H1 (cell line): ENCODE results near the gene STAT2. TPM values are rescaled to one million over a fixed set of nuclear protein-coding genes. Genes with fewer than 3 reads are reported as not detected.

Source experiments
- CTCF ChIA-PET: fragments of 300-600 bp; sonication (Branson Sonifier 250); formaldehyde crosslinking; loops from one replicate; lab custom pipeline; 2021; ENCODE audit not compliant: partially characterized antibody; lab: Charles Lee
- POLR2A ChIA-PET: fragments of 300-600 bp; sonication (Branson Sonifier 250); formaldehyde crosslinking; loops from one replicate; lab custom pipeline; 2021; ENCODE audit warnings: inconsistent platforms; ENCODE audit not compliant: partially characterized antibody; lab: Charles Lee
- DNase-seq, 2 experiments: peaks; one replicate each; pipeline versions ENCODE4 v3.0.0 to v3.0.0-alpha.2; 2010 to 2022; ENCODE audit warnings: low spot score in 2 of 2, low read depth in 1 of 2, mixed read lengths in 1 of 2
- FAIRE-seq: peaks from 2 replicates; lab custom pipeline; 2011; peaks lifted over from hg19 to GRCh38; lab: Jason Lieb, UNC
- H2AFZ ChIP-seq: 2 replicates; pipeline ENCODE4 v1.8.1; 2012; ENCODE audit warnings: low read length, inconsistent platforms
- H2AK5ac ChIP-seq: 2 replicates; pipeline ENCODE4 v1.6.1; 2013; ENCODE audit warnings: low read depth, low read length
- H2BK120ac ChIP-seq: replicated peaks from 2 replicates; pipeline ENCODE3; 2013; ENCODE audit warnings: low read depth, low read length, inconsistent platforms
- H2BK12ac ChIP-seq: 2 replicates; pipeline ENCODE4 v1.6.1; 2013; ENCODE audit warnings: low read depth, low read length
- H2BK15ac ChIP-seq: 2 replicates; pipeline ENCODE4 v1.6.1; 2013; ENCODE audit warnings: low read length
- H2BK20ac ChIP-seq: 2 replicates; pipeline ENCODE4 v1.6.1; 2013; ENCODE audit warnings: low read length
- H2BK5ac ChIP-seq: 2 replicates; pipeline ENCODE4 v1.6.1; 2013; ENCODE audit warnings: low read depth, low read length
- H3K14ac ChIP-seq: 2 replicates; pipeline ENCODE4 v1.6.1; 2013; ENCODE audit warnings: inconsistent platforms; ENCODE audit not compliant: insufficient read length
- H3K18ac ChIP-seq: 2 replicates; pipeline ENCODE4 v1.6.1; 2013; ENCODE audit warnings: low read length; ENCODE audit errors: extremely low read depth
- H3K23ac ChIP-seq: 2 replicates; pipeline ENCODE4 v1.6.1; 2013; ENCODE audit warnings: inconsistent platforms; ENCODE audit not compliant: insufficient read length
- H3K23me2 ChIP-seq: 2 replicates; pipeline ENCODE4 v1.6.1; 2013; ENCODE audit warnings: low read depth, low read length
- H3K27ac ChIP-seq: 2 replicates; pipeline ENCODE4 v1.6.1; 2011; ENCODE audit warnings: low read depth, low read length, inconsistent platforms
- H3K27me3 ChIP-seq, 4 experiments: replicated peaks in 1 of 4; 1 replicate in 1 of 4; 2 replicates in 3 of 4; pipeline versions ENCODE4 v1.6.1 to v1.8.1; 2011 to 2013; ENCODE audit warnings: low read length in 3 of 4, mild to moderate bottlenecking in 3 of 4, inconsistent platforms in 2 of 4, mixed read lengths in 2 of 4, moderate library complexity in 1 of 4; ENCODE audit not compliant: control insufficient read depth in 3 of 4, insufficient read depth in 3 of 4; ENCODE audit errors: extremely low read depth in 1 of 4
- H3K36me3 ChIP-seq, 4 experiments: 2 replicates each; pipeline versions ENCODE4 v1.6.1 to v1.8.1; 2011 to 2013; ENCODE audit warnings: mild to moderate bottlenecking in 4 of 4, low read length in 3 of 4, moderate library complexity in 2 of 4, control low read depth in 1 of 4, inconsistent platforms in 1 of 4; ENCODE audit not compliant: insufficient read depth in 4 of 4, control insufficient read depth in 2 of 4
- H3K4ac ChIP-seq: replicated peaks from 2 replicates; pipeline ENCODE3; 2013; ENCODE audit warnings: low read length, low read depth, mixed read lengths, inconsistent platforms; ENCODE audit not compliant: insufficient read length
- H3K4me1 ChIP-seq, 4 experiments: replicated peaks in 1 of 4; 1 replicate in 1 of 4; 2 replicates in 3 of 4; pipeline versions ENCODE4 v1.6.1 to v1.8.1; 2011 to 2013; ENCODE audit warnings: low read length in 3 of 4, inconsistent platforms in 2 of 4, mixed read lengths in 1 of 4; ENCODE audit not compliant: insufficient read depth in 4 of 4, control insufficient read depth in 3 of 4
- H3K4me2 ChIP-seq, 2 experiments: 2 replicates each; pipeline versions ENCODE4 v1.6.1 to v1.8.1; 2011 to 2013; ENCODE audit warnings: low read depth in 2 of 2, low read length in 2 of 2, control low read depth in 1 of 2, inconsistent platforms in 1 of 2, mild to moderate bottlenecking in 1 of 2; ENCODE audit not compliant: insufficient read depth in 1 of 2
- H3K4me3 ChIP-seq, 4 experiments: fragments of 200-600, 300-600 bp in 1 of 4; sonication (generic), shearing (Covaris generic), sonication (Bioruptor Twin) in 1 of 4; 2 replicates each; pipeline versions ENCODE4 v1.5.1 to v1.8.1; 2011 to 2016; ENCODE audit warnings: low read length in 4 of 4, low read depth in 3 of 4, control low read depth in 2 of 4, inconsistent platforms in 2 of 4, mild to moderate bottlenecking in 2 of 4, mixed read lengths in 1 of 4, moderate library complexity in 1 of 4; ENCODE audit not compliant: insufficient read depth in 2 of 4; ENCODE audit errors: extremely low read depth in 1 of 4
- H3K56ac ChIP-seq: replicated peaks from 2 replicates; pipeline ENCODE3; 2013; ENCODE audit warnings: low read depth, mild to moderate bottlenecking, mixed read lengths, low read length, inconsistent platforms; ENCODE audit not compliant: insufficient read length
- H3K79me1 ChIP-seq: 2 replicates; pipeline ENCODE4 v1.6.1; 2013; ENCODE audit warnings: low read depth, low read length, control low read depth
- H3K79me2 ChIP-seq, 2 experiments: 2 replicates each; pipeline versions ENCODE4 v1.6.1 to v1.8.1; 2012 to 2013; ENCODE audit warnings: low read length in 2 of 2, mild to moderate bottlenecking in 2 of 2, inconsistent platforms in 1 of 2; ENCODE audit not compliant: insufficient read depth in 2 of 2, control insufficient read depth in 1 of 2
- H3K9ac ChIP-seq, 4 experiments: replicated peaks in 1 of 4; 1 replicate in 1 of 4; 2 replicates in 3 of 4; pipeline versions ENCODE4 v1.6.1 to v1.8.1; 2011 to 2013; ENCODE audit warnings: low read depth in 3 of 4, low read length in 3 of 4, control low read depth in 2 of 4, mild to moderate bottlenecking in 2 of 4, moderate library complexity in 2 of 4, inconsistent platforms in 1 of 4; ENCODE audit errors: extremely low read depth in 1 of 4
- H3K9me3 ChIP-seq, 2 experiments: 2 replicates each; pipeline versions ENCODE4 v1.6.1 to v1.8.1; 2012 to 2013; ENCODE audit warnings: mild to moderate bottlenecking in 2 of 2, moderate library complexity in 2 of 2, control low read depth in 1 of 2, inconsistent platforms in 1 of 2, low read depth in 1 of 2, low read length in 1 of 2, mixed read lengths in 1 of 2; ENCODE audit not compliant: insufficient read depth in 2 of 2
- H4K20me1 ChIP-seq, 2 experiments: replicated peaks in 1 of 2; 2 replicates each; pipeline versions ENCODE3 to v1.8.1; 2011 to 2013; ENCODE audit warnings: inconsistent platforms in 2 of 2, low read length in 2 of 2, mild to moderate bottlenecking in 1 of 2; ENCODE audit not compliant: insufficient read depth in 2 of 2, control insufficient read depth in 1 of 2
- H4K5ac ChIP-seq: 2 replicates; pipeline ENCODE4 v1.6.1; 2013; ENCODE audit warnings: low read length, low read depth, mixed read lengths, inconsistent platforms; ENCODE audit not compliant: insufficient read length
- H4K8ac ChIP-seq: 2 replicates; pipeline ENCODE4 v1.8.0; 2013; ENCODE audit warnings: mild to moderate bottlenecking, moderate library complexity, low read length, inconsistent platforms; ENCODE audit not compliant: insufficient read depth; ENCODE audit errors: extremely low read depth
- H4K91ac ChIP-seq: replicated peaks from 2 replicates; pipeline ENCODE3; 2013; ENCODE audit warnings: low read length, mixed read lengths, inconsistent platforms; ENCODE audit not compliant: insufficient read length
- BRCA1 ChIP-seq: IDR thresholded peaks from 2 replicates; pipeline ENCODE4 v1.6.1; 2012; ENCODE audit warnings: low read depth, low read length, improper control_type of control experiment
- CBX8 ChIP-seq: fragments of 300-800, 300-1000 bp; sonication (generic); IDR thresholded peaks from 2 replicates; pipeline ENCODE4 v1.7.1; 2016; ENCODE audit warnings: low read depth, low read length, borderline replicate concordance
- POLR2A ChIP-seq, 2 experiments: IDR thresholded peaks; 1 replicate in 1 of 2; 2 replicates in 1 of 2; pipeline ENCODE4 v1.6.1; 2011; ENCODE audit warnings: low read depth in 2 of 2, low read length in 2 of 2, mild to moderate bottlenecking in 2 of 2; ENCODE audit errors: control extremely low read depth in 1 of 2
- SIRT6 ChIP-seq: IDR thresholded peaks from one replicate; pipeline ENCODE4 v1.7.1; 2012; ENCODE audit warnings: low read length, inconsistent platforms
- SP1 ChIP-seq: IDR thresholded peaks from 2 replicates; pipeline ENCODE4 v1.6.1; 2011; ENCODE audit warnings: low read depth, low read length
- TAF1 ChIP-seq: IDR thresholded peaks from 2 replicates; pipeline ENCODE4 v1.6.1; 2011; ENCODE audit warnings: mild to moderate bottlenecking, low read depth, low read length
- YY1 ChIP-seq: IDR thresholded peaks from 2 replicates; pipeline ENCODE4 v1.6.1; 2011; ENCODE audit warnings: low read depth, mild to moderate bottlenecking, low read length
- ZNF274 ChIP-seq: IDR thresholded peaks from 2 replicates; pipeline ENCODE4 v1.7.0; 2012; ENCODE audit warnings: low read length, borderline replicate concordance; ENCODE audit errors: extremely low read depth
- WGBS, 2 experiments: shearing (Covaris generic) in 1 of 2; methylation state at CpG; one replicate each; pipeline versions ENCODE4 v1.1.6 to v1.1.7; 2013 to 2015; ENCODE audit warnings: low lambda C conversion rate in 2 of 2, mixed read lengths in 2 of 2, inconsistent platforms in 1 of 2, low coverage in 1 of 2, missing lambda C conversion rate in 1 of 2; ENCODE audit not compliant: insufficient replicate concordance in 2 of 2, insufficient coverage in 1 of 2, insufficient read length in 1 of 2; ENCODE audit errors: extremely low coverage in 1 of 2, missing lambda C conversion rate in 1 of 2; 5-methylcytosine and 5-hydroxymethylcytosine counted together
- polyA plus RNA-seq, 7 experiments: library from polyadenylated mRNA; depleted of rRNA in 3 of 7; stranded (reverse) in 5 of 7; unstranded in 2 of 7; fragments of >200 nt in 5 of 7; fragments of 200-250 nt in 2 of 7; gene quantifications; 1 replicate in 5 of 7; 2 replicates in 1 of 7; 4 replicates in 1 of 7; pipeline versions ENCODE4 v1.2.1 to v1.2.3, GENCODE V29; 2011 to 2013; ENCODE audit warnings: missing spikeins in 2 of 7, mixed read lengths in 2 of 7
- total RNA-seq: library from RNA; stranded (reverse); fragmentation: NEBNext Ultra II Directional; extraction: Animal tissue kit (Norgen Biotek cat#: 25700); gene quantifications from 2 replicates; pipeline ENCODE4 v1.2.1, GENCODE V29; 2021

STAT2 gene
- total and polyA plus RNA-seq, 2 of the 8 experiments (the other 6 are each of a cell fraction or from before 2014, with no cell fraction given) = 37.1 to 44.7 TPM

GRCh38 chr12:56377989-56378316 lies 18.0 kb upstream of the STAT2 start:
- ChIA-PET CTCF (interaction anchor here (0.6 to 3.3 kb wide), 11 partner anchors 9 to 255 kb away, joined by 3 to 25 read pairs (median 3); partner anchors contain the start of gene RNF41), POLR2A (interaction anchor here (0.6 to 2.0 kb wide), 6 partner anchors 17 to 102 kb away, joined by 3 to 6 read pairs (median 4); partner anchors contain the start of gene IL23A)
- Histone ChIP-seq H3K27ac (no peak overlapping the region), H3K79me2 (no peaks in the 10 kb centered on the region), H3K27me3 (no peaks in the 10 kb centered on the region), H3K23ac (no peak overlapping the region), H3K36me3 (no peaks in the 10 kb centered on the region), H2BK15ac (no peak overlapping the region), H4K5ac (no peak overlapping the region), H3K4me1 (peaks cover 0 to 5% (median 0%) of the 10 kb centered on the region in 4 experiments; a peak in 3 of 7 replicates), H2BK120ac (no peak overlapping the region), H4K8ac (no peak overlapping the region), H3K4ac (no peak overlapping the region), H3K14ac (no peak overlapping the region), H3K4me2 (no peak overlapping the region), H2BK20ac (no peak overlapping the region), H3K56ac (no peak overlapping the region), H4K91ac (no peak overlapping the region), H3K18ac (no peak overlapping the region), H3K9ac (no peak overlapping the region), H2AK5ac (no peak overlapping the region), H2BK12ac (no peak overlapping the region), H3K4me3 (no peak overlapping the region), H3K79me1 (no peaks in the 10 kb centered on the region), H2AFZ (no peak overlapping the region), H3K23me2 (no peaks in the 10 kb centered on the region), H3K9me3 (no peaks in the 10 kb centered on the region), H2BK5ac (no peak overlapping the region), H4K20me1 (no peaks in the 10 kb centered on the region)
- no peak for FAIRE-seq
- WGBS, 2 experiments = 100% methylated on average over 1 of the region's 1 CpG; no CpG with 5 or more reads in 1 of the 2 experiments
- no peak for DNase-seq
- TF ChIP-seq ZNF274 (no peak), POLR2A (IDR thresholded peaks at IDR 0.05; ENCODE audit: control extremely low read depth in 1 of 2, low read depth in 2 of 2, low read length in 2 of 2) (no peak), YY1 (no peak), SP1 (no peak), BRCA1 (no peak), TAF1 (no peak), SIRT6 (no peak), CBX8 (no peak)
